DND-41 (cell line): ENCODE measurements around the gene RABL6.

Experiments
- ATAC-seq: fragments of 200-7000 bp; cut with Tn5 transposase; 3 replicates; pipeline ENCODE4 v1.9.1; 2021; ENCODE audit warnings: low read depth; ENCODE audit not compliant: insufficient read depth
- DNase-seq: peaks from one replicate; pipeline ENCODE4 v3.0.0-alpha.2; 2020
- H2AFZ ChIP-seq: 2 replicates; pipeline ENCODE4 v1.6.0; 2012; ENCODE audit warnings: low read depth, low read length
- H3K27ac ChIP-seq: 2 replicates; pipeline ENCODE4 v1.5.1; 2012; ENCODE audit warnings: low read length, inconsistent platforms
- H3K27me3 ChIP-seq: fragments of 200-600 bp; sonication (generic); 2 replicates; pipeline ENCODE4 v1.6.0; 2012; ENCODE audit warnings: low read length, mild to moderate bottlenecking, inconsistent platforms; ENCODE audit not compliant: insufficient read depth, poor library complexity
- H3K36me3 ChIP-seq: 2 replicates; pipeline ENCODE4 v1.5.1; 2012; ENCODE audit warnings: low read length, inconsistent platforms; ENCODE audit not compliant: insufficient read depth
- H3K4me1 ChIP-seq: 2 replicates; pipeline ENCODE4 v1.5.1; 2012; ENCODE audit warnings: mild to moderate bottlenecking, low read length; ENCODE audit not compliant: insufficient read depth
- H3K4me2 ChIP-seq: 2 replicates; pipeline ENCODE4 v1.6.0; 2012; ENCODE audit warnings: mild to moderate bottlenecking, moderate library complexity, low read length, inconsistent platforms; ENCODE audit not compliant: insufficient read depth
- H3K4me3 ChIP-seq, 2 experiments: fragments of 200-600 bp in 1 of 2; shearing (Covaris generic) in 1 of 2; 2 replicates each; pipeline ENCODE4 v1.5.1; 2012 to 2016; ENCODE audit warnings: inconsistent platforms in 2 of 2, low read length in 2 of 2, mild to moderate bottlenecking in 2 of 2, low read depth in 1 of 2, moderate library complexity in 1 of 2
- H3K79me2 ChIP-seq: 2 replicates; pipeline ENCODE4 v1.6.0; 2012; ENCODE audit warnings: low read length, inconsistent platforms; ENCODE audit not compliant: insufficient read depth
- H3K9ac ChIP-seq: 2 replicates; pipeline ENCODE4 v1.6.0; 2012; ENCODE audit warnings: low read depth, mild to moderate bottlenecking, inconsistent platforms, low read length, moderate library complexity
- H3K9me3 ChIP-seq: 2 replicates; pipeline ENCODE4 v1.5.1; 2012; ENCODE audit warnings: low read length, moderate library complexity, mild to moderate bottlenecking, inconsistent platforms; ENCODE audit not compliant: insufficient read depth, severe bottlenecking
- H4K20me1 ChIP-seq: 2 replicates; pipeline ENCODE4 v1.6.0; 2012; ENCODE audit warnings: low read length; ENCODE audit not compliant: insufficient read depth
- EZH2 ChIP-seq: IDR thresholded peaks from 3 replicates; pipeline ENCODE4 v1.6.1; 2012; ENCODE audit warnings: borderline replicate concordance, low read depth, mild to moderate bottlenecking, moderate library complexity, low read length, inconsistent platforms; ENCODE audit not compliant: severe bottlenecking
- TF ChIP-seq, protein P1 (sequence below): IDR thresholded peaks from 2 replicates; pipeline ENCODE4 v1.5.1; 2012; ENCODE audit warnings: borderline replicate concordance, low read length, moderate library complexity, mild to moderate bottlenecking; ENCODE audit not compliant: poor library complexity, severe bottlenecking; ENCODE audit errors: extremely low read depth

Gene RABL6

DNA sequence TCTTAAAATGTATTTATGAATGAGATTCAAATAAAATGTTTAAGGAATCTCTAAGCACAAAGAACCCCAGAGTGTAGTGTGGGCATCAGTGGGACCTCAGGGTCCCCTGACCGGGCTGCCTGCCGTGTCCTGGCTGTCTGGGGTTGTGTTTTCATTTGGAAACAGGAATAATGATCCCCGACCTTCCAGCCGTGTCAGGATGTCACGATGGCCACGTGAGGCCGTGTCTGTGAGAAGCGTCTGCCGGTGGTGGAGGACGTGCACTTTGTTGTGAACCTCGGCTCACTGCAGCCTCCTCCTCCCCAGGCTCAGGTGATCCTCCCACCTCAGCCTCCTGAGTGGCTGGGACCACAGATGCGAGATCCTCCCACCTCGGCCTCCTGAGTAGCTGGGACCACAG is 82.9 kb downstream of the RABL6 start:
- peaks cover 88% of the 10 kb centered on the region for H3K79me2 ChIP-seq
- DNase-seq: no peak
- H3K4me1 ChIP-seq: peaks cover 19% of the 10 kb centered on the region
- H3K9me3 ChIP-seq: no peaks in the 10 kb centered on the region
- H3K36me3 ChIP-seq: peaks cover 43% of the 10 kb centered on the region
- no peak overlapping the region for H3K9ac ChIP-seq
- H4K20me1 ChIP-seq: peaks cover 53% of the 10 kb centered on the region
- ATAC-seq: no peak
- H3K27ac ChIP-seq: no peak overlapping the region
- H2AFZ ChIP-seq: no peak overlapping the region
- no peak for TF ChIP-seq EZH2
- TF ChIP-seq, protein P1, sequence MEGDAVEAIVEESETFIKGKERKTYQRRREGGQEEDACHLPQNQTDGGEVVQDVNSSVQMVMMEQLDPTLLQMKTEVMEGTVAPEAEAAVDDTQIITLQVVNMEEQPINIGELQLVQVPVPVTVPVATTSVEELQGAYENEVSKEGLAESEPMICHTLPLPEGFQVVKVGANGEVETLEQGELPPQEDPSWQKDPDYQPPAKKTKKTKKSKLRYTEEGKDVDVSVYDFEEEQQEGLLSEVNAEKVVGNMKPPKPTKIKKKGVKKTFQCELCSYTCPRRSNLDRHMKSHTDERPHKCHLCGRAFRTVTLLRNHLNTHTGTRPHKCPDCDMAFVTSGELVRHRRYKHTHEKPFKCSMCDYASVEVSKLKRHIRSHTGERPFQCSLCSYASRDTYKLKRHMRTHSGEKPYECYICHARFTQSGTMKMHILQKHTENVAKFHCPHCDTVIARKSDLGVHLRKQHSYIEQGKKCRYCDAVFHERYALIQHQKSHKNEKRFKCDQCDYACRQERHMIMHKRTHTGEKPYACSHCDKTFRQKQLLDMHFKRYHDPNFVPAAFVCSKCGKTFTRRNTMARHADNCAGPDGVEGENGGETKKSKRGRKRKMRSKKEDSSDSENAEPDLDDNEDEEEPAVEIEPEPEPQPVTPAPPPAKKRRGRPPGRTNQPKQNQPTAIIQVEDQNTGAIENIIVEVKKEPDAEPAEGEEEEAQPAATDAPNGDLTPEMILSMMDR: no peak
- H3K27me3 ChIP-seq: no peaks in the 10 kb centered on the region
- H3K4me2 ChIP-seq: no peak overlapping the region
- H3K4me3 ChIP-seq: no peak overlapping the region
